ENCODE results near the gene ANTKMT. TPM values are rescaled to one million over a fixed set of nuclear protein-coding genes. Genes with fewer than 3 reads are reported as not detected.

The ANTKMT gene, protein sequence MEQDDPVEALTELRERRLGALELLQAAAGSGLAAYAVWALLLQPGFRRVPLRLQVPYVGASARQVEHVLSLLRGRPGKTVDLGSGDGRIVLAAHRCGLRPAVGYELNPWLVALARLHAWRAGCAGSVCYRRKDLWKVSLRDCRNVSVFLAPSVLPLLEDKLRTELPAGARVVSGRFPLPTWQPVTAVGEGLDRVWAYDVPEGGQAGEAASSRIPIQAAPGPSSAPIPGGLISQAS
- 10 to 100 TPM; 43.7 to 98.7 (median 78.6) TPM for total RNA-seq

DNA sequence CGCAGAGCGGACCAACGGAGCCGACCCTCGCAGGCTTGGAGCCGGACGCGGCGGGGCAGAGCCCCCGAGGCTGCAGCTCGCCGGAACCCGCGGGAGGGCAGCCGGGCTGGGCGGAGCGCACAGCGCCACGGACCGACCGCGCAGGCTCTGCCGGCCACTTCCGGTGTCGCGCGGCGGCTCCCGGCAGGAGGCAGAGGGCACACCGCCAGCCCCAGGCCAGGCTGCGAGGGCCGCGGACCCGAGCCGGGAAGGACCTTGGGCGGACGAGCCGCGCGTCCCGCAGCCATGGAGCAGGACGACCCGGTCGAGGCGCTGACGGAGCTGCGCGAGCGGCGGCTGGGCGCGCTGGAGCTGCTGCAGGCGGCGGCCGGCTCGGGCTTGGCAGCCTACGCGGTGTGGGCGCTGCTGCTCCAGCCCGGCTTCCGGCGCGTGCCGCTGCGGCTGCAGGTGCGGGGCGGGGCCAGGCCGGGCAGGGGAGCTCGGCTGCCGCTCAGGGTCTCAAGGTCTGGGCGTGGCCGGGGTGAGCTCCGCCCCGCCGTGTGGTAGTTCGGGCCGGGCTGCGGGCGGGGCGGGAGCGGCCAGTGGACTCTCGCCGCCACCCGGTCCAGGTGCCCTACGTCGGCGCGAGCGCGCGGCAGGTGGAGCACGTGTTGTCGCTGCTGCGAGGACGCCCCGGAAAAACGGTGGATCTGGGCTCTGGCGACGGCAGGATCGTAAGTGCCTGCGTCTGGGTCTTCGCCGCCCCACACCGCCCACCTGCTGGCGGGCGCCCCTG is at the start of gene ANTKMT:
TSS of gene ANTKMT (plus strand) at position 157 of the 775 bp plus-strand sequence. CDS start at position 286, 129 bp downstream.
- TF ChIP-seq EP300 (IDR thresholded peaks at IDR 0.05) = no peak
- TF ChIP-seq, protein P1, sequence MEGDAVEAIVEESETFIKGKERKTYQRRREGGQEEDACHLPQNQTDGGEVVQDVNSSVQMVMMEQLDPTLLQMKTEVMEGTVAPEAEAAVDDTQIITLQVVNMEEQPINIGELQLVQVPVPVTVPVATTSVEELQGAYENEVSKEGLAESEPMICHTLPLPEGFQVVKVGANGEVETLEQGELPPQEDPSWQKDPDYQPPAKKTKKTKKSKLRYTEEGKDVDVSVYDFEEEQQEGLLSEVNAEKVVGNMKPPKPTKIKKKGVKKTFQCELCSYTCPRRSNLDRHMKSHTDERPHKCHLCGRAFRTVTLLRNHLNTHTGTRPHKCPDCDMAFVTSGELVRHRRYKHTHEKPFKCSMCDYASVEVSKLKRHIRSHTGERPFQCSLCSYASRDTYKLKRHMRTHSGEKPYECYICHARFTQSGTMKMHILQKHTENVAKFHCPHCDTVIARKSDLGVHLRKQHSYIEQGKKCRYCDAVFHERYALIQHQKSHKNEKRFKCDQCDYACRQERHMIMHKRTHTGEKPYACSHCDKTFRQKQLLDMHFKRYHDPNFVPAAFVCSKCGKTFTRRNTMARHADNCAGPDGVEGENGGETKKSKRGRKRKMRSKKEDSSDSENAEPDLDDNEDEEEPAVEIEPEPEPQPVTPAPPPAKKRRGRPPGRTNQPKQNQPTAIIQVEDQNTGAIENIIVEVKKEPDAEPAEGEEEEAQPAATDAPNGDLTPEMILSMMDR (IDR thresholded peaks at IDR 0.05) = peak in 2 of 5 experiments; percentile 36 to 73
- peak; percentile 25 to 48 for TF ChIP-seq POLR2A (IDR thresholded peaks at IDR 0.05)

DNA sequence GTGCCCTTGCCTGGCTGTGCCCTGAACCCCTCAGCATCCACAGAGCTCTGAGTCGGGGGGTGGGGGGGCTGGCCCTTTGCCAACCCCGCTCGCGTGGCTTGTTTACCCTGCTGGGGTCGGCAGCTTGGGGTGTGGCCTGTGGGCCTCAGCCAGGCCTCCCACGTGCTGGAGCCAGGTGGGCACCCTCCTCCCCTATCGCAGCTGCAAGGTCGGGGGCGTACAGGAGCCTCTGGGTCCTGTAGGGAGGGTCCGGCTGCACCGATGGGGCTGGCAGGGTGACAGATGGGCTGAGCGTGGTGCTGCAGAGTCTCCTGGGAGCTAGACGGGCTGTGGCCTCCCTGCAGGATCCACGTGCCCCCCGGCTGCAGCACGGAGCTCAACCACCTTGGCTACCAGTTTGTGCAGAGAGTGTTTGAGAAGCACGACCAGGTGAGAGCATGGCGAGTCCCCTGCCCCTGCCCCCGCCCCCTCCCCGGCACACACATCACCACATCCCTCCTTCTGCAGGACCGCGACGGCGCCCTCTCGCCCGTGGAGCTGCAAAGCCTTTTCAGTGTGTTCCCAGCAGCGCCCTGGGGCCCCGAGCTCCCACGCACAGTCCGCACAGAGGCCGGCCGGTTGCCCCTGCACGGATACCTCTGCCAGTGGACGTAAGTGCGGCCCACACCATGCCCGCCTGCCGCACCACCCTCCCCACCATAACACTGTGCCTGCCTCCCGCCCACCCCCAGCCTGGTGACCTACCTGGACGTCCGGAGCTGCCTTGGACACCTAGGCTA is 49.4 kb upstream of the ANTKMT start:
- Histone ChIP-seq H3K36me3 (peaks cover 0 to 60% (median 4%) of the 10 kb centered on the region in 3 donors), H3K4me1 (peaks cover 3 to 52% (median 22%) of the 10 kb centered on the region in 4 donors), H3K9me3 (no peaks in the 10 kb centered on the region), H3K27ac (no peak overlapping the region), H3K4me3 (no peak overlapping the region), H3K27me3 (no peaks in the 10 kb centered on the region)
- WGBS, 2 donors = 83 to 89% methylated on average over 26 to 38 of the region's 40 CpGs
- DNase-seq (ENCODE audit: low spot score in 2 of 2) = no peak
- TF ChIP-seq, protein P1 (IDR thresholded peaks at IDR 0.05) = no peak
- no peak for TF ChIP-seq EP300 (IDR thresholded peaks at IDR 0.05)
- TF ChIP-seq POLR2A (IDR thresholded peaks at IDR 0.05) = no peak

More for the DNA sequence above, at the start of gene ANTKMT:
- Histone ChIP-seq H3K36me3 (no peaks in the 10 kb centered on the region), H3K4me3 (peak within 1 kb of the TSS; percentile 65 to 91 (median 81)), H3K9me3 (no peaks in the 10 kb centered on the region), H3K4me1 (peaks cover 0 to 56% (median 38%) of the 10 kb centered on the region in 4 donors), H3K27me3 (peaks cover 0 to 2% of the 10 kb centered on the region in 2 donors), H3K27ac (peak within 1 kb of the TSS; percentile 72 to 93 (median 88))
- 0 to 3% methylated on average over 32 to 76 of the region's 106 CpGs for WGBS, 2 donors
- DNase-seq (ENCODE audit: low spot score in 2 of 2) = peak; percentile 36

DNA sequence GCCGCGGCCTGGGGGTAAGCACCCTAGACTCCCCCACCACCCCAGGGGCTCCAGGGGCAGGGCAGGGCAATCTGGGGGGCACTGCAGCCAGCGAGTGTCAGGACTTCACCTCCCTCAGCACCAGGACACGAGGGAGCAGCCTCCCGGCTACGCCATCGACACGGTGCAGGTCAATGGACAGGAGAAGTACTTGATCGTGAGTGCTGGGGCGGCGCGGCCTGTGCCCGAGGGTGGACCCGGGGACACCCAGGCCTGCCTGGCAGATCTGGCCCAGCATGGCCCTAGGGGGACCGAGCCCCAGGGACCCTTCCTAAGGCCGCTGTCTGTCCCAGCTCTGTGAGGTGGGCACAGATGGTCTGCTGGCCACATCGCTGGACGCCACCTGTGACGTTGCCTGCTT is 48.6 kb upstream of the ANTKMT start:
- no peak overlapping the region for H3K27ac ChIP-seq
- TF ChIP-seq EP300 (IDR thresholded peaks at IDR 0.05) (no peak), POLR2A (IDR thresholded peaks at IDR 0.05) (no peak)
- TF ChIP-seq, protein P1 (IDR thresholded peaks at IDR 0.05) = no peak
- H3K9me3 ChIP-seq = no peaks in the 10 kb centered on the region
- peaks cover 3 to 47% (median 20%) of the 10 kb centered on the region in 4 donors for H3K4me1 ChIP-seq
- no peak overlapping the region for H3K4me3 ChIP-seq
- no peak for DNase-seq (ENCODE audit: low spot score in 2 of 2)
- 91 to 93% methylated on average over 14 to 16 of the region's 19 CpGs for WGBS, 2 donors
- no peaks in the 10 kb centered on the region for H3K27me3 ChIP-seq
- peaks cover 0 to 60% (median 4%) of the 10 kb centered on the region in 3 donors for H3K36me3 ChIP-seq

DNA sequence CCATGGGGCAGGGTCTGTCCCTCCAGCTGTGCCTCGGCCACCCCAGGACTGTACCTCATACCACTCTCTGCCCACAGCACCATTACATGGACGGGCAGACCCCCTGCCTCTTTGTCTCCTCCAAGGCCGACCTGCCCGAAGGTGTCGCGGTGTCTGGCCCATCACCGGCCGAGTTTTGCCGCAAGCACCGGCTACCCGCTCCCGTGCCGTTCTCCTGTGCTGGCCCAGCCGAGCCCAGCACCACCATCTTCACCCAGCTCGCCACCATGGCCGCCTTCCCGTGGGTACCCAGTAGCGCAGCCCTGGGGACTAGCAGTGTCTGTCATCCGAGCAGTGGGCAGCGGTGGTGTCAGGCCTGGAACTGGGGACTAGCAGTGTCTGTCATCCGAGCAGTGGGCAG is 48.1 kb upstream of the ANTKMT start:
- no peak for DNase-seq (ENCODE audit: low spot score in 2 of 2)
- H3K27ac ChIP-seq = no peak overlapping the region
- WGBS, 2 donors = 92 to 97% methylated on average over 15 to 16 of the region's 21 CpGs
- peaks cover 3 to 43% (median 16%) of the 10 kb centered on the region in 4 donors for H3K4me1 ChIP-seq
- H3K4me3 ChIP-seq = no peak overlapping the region
- peaks cover 0 to 60% (median 4%) of the 10 kb centered on the region in 3 donors for H3K36me3 ChIP-seq
- H3K9me3 ChIP-seq = no peaks in the 10 kb centered on the region
- no peak for TF ChIP-seq EP300 (IDR thresholded peaks at IDR 0.05)
- TF ChIP-seq, protein P1 (IDR thresholded peaks at IDR 0.05) = no peak
- no peaks in the 10 kb centered on the region for H3K27me3 ChIP-seq
